Transverse colon (tissue), 4 donors: ENCODE data around the gene ZKSCAN8.

ENCODE experiments used
- CTCF ChIP-seq, 5 experiments: fragments of 200-600 bp in 3 of 5; fragments of 450-650 bp in 2 of 5; sonication (generic) in 3 of 5; IDR thresholded peaks; 1 replicate in 2 of 5; 2 replicates in 3 of 5; pipeline ENCODE4 v1.5.1; 2016 to 2017; ENCODE audit warnings: antibody characterized with exemption in 5 of 5, inconsistent platforms in 3 of 5, mild to moderate bottlenecking in 2 of 5, moderate library complexity in 1 of 5
- POLR2A ChIP-seq: fragments of 450-650 bp; IDR thresholded peaks from one replicate; pipeline ENCODE4 v1.6.1; 2016; ENCODE audit warnings: antibody characterized with exemption, mild to moderate bottlenecking, moderate library complexity
- POLR2AphosphoS5 ChIP-seq, 3 donors: sonication (generic); formaldehyde crosslinking; IDR thresholded peaks; one replicate each; pipeline ENCODE4 v1.6.1; 2016; ENCODE audit warnings: antibody characterized with exemption in 3 of 3

- no peak for TF ChIP-seq CTCF (IDR thresholded peaks at IDR 0.05)
- no peak for TF ChIP-seq POLR2A
- no peak for TF ChIP-seq POLR2AphosphoS5 (IDR thresholded peaks at IDR 0.05)
These were observed 6.3 kb upstream of the ZKSCAN8 start for GRCh38 chr6:28135393-28135792.
